ENCODE results near the gene CAP1.

CAP1 gene

DNA sequence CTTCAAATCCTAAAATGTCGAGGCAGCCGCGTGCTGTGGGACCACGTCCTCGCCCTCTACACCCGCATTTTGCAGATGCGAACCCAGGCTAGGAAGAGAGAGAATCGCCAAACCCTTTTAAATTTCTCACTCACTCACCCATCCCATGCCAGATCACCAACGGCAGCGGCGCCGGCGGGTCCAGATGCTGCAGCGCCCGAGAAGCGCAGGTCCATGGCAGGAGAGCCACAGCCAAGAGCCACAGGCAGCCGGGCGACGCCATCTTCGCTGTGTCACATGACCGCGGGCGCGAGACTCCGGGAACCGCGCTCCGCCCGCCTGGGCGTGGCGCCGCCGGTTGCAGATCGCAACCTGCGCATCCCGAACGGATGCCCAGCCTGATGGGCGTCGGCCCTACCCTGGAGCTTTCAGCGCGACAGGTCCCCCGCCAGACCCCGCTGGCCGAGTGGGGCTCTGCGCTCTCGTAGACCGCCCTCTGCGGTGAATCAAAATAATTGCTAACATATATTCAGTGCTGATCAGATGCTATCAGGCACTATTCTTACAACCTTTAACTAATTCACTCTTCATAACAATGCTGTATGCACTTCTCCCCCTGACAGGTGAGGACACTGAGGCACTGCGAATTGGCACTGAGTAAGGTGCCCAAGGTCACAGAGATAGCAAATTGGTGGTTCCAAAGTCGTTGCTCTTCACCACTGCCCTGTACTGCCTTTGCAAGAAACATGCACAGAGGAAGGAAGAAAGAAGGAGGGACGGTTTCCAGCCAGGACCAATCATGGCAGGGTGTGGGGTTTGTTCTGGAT, 56.7 kb downstream of the CAP1 start, which contains the start of gene PPT1:
PPT1 (minus strand) TSS at position 276 of the 806 bp plus-strand sequence; CDS start at position 262, 14 bp downstream.
- DNase-seq: peak; percentile 69

DNA sequence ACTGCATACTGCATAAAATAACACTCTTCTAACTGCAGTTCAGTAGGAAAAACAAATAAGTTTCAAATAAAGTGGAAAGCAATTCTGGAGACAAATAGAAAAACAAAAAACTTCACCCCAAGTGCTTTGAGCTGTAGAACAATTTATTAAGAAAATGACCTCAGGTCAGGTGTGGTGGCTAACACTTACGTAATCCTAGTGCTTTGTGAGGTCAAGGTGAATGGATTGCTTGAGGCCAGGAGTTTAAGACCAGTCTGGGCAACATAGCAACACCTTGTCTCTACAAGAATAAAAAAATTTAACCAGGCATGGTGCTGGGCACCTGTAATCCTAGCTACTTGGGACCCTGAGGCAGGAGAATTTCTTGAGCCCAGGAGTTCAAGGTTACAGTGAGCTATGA, 61.5 kb downstream of the CAP1 start:
- DNase-seq: no peak

DNA sequence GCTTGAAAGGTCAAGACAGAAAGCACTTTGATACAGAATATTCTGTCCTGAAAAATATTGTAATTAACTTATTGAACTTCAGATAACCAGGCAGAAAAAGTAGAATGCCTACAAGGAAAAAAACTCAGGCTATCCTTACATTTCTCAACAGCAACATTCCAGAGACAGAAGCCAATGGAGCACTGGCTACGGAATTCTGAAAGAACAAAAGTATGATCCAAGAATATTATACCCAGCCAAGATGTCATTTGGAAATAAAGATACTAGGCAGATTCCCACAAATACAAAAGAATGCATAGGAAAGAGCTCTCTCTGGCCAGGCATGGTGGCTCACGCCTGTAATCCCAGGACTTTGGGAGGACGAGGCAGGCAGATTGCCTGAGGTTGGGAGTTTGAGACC, 62.4 kb downstream of the CAP1 start:
- DNase-seq: no peak

DNA sequence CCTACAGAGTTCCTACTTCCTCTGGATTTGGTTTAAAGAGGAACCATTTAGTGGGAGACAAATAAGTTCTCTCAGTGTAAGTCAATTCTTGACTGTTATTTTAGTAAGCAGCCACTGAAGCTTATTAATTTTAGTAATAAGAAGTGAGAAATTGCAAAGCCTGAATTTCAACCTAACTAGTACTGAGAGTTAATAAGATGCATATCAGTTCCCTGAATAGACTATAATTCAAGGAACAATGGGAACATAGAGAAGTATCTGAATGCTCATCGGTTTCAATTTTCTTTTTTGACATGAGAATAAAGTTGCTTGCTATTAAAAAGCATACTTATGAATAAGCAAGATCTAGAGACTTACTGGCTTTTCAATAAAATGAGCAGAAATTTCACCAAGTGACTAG, 64.5 kb downstream of the CAP1 start:
- no peak for DNase-seq

DNA sequence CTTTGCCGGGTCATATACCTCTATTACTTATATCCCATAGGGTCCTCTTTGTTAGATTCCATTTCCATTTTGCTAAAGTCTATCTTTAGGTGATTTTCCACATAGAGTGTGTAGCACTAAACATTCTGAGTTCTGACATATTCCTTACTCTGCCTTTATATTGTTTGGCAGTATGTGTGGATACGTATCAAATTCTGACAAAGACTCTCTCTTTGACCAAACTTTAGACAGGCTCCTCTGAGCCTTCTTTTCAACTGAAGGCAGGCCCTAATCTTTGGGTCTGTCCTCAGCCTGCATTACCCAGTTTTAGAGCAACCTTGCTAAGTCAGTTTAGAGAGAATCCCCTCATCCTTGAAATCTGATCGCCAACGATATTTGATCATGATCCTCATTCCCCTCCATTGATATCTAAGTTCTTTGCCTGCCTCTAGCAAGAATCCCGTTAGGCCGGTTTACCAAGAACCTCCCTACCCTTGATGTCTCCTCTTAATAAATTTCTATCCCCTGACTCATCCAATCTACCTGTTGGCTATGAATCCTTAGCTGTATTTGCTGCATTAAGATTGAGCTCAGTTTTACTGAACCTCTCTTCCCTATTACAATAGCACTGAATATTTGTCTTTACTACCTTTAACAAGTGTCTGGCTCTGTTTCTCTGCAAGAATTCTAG, 66.9 kb downstream of the CAP1 start:
- no peak for DNase-seq

DNA sequence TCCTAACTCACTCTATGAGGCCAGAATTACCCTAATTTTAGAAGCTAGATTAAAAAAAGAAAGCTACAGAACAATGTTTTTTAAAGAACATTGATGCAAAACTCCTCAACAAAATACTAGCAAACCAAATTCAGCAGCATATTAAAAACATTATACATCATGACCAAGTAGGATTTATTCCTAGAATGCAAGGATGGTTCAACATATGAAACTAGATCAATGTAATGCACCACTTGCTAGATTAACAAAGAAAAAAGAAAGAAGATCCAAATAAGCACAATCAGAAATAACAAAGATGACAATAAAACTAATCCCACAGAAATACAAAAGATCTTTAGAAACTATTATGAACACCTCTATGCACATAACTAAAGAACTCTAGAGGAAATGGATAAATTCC, 69.9 kb downstream of the CAP1 start:
- DNase-seq: no peak

DNA sequence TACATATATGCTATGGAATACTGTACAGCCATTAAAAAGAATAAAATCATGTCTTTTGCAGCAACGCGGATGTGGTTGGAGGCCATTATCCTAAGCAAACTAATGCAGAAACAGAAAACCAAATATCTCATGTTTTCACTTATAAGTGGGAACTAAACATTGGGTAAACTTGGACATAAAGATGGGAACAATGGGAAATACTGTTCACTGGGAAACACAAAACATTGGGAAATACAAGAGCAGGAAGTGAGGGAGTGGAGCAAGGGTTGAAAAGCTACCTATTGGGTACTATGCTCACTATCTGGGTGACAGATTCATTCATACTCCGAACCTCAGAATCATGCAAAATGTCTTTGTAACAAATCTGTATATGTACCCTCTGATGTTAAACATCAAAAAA, 73.9 kb downstream of the CAP1 start:
- no peak for DNase-seq

DNA sequence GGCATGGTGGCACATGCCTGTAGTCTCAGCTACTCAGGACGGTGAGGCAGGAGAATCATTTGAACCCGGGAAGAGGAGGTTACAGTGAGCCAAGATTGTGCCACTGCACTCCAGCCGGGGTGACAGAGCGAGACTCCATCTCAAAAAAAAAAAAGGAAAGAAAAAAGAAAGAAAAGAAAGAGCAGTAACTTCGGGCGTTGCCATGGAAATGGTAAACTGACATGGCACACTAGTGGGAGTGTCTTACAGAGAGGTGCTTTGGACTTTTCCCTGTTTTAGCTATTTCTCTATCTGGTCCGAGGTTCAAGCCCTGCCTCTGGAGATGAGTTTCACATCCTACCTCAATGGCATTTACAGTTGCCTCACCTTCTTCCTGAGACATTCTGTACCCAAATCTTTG, 79.6 kb downstream of the CAP1 start:
- DNase-seq: no peak

Data from stimulated activated CD4-positive, alpha-beta T cell treated with anti-CD3 and anti-CD28 coated beads, Interleukin-12 subunit alpha, Interleukin-12 subunit beta, amount 100 ng/mL, for 4 hours (primary cell).